Small intestine (tissue), 7 donors: Measurements from ENCODE around the gene XCL1. TPM values are rescaled to one million over a fixed set of nuclear protein-coding genes. Genes with fewer than 3 reads are reported as not detected.
"Not testable (repeated sequence)": the region's sequence is repeated elsewhere in the genome, so short reads cannot be mapped to it uniquely, and the experiment has no call there.

Experiments used
- DNase-seq, 2 donors: peaks; one replicate each; pipeline versions ENCODE4 v3.0.0 to v3.0.0-alpha.2; 2013
- FAIRE-seq: peaks from 2 replicates; lab custom pipeline; 2012; peaks lifted over from hg19 to GRCh38; lab: Jason Lieb, UNC
- H3K27ac ChIP-seq, 3 donors: one replicate each; pipeline ENCODE4 v1.5.1; 2013; ENCODE audit warnings: low read length in 2 of 3, mild to moderate bottlenecking in 2 of 3, control low read depth in 1 of 3, inconsistent platforms in 1 of 3, low read depth in 1 of 3, moderate library complexity in 1 of 3
- H3K27me3 ChIP-seq, 3 donors: one replicate each; pipeline ENCODE4 v1.6.1; 2013; ENCODE audit warnings: low read length in 3 of 3, inconsistent platforms in 1 of 3; ENCODE audit not compliant: control insufficient read depth in 3 of 3, insufficient read depth in 3 of 3
- H3K36me3 ChIP-seq, 3 donors: one replicate each; pipeline ENCODE4 v1.6.1; 2013; ENCODE audit warnings: low read length in 3 of 3, inconsistent platforms in 1 of 3, low read depth in 1 of 3, mild to moderate bottlenecking in 1 of 3, moderate library complexity in 1 of 3; ENCODE audit not compliant: control insufficient read depth in 3 of 3, insufficient read depth in 2 of 3
- H3K4me1 ChIP-seq, 3 donors: one replicate each; pipeline ENCODE4 v1.6.1; 2013; ENCODE audit warnings: low read length in 2 of 3, inconsistent platforms in 1 of 3, low read depth in 1 of 3, mild to moderate bottlenecking in 1 of 3, moderate library complexity in 1 of 3; ENCODE audit not compliant: control insufficient read depth in 3 of 3, insufficient read depth in 2 of 3
- H3K4me3 ChIP-seq, 3 donors: one replicate each; pipeline ENCODE4 v1.5.1; 2013; ENCODE audit warnings: low read length in 3 of 3, control low read depth in 1 of 3, inconsistent platforms in 1 of 3, low read depth in 1 of 3, mild to moderate bottlenecking in 1 of 3, moderate library complexity in 1 of 3
- H3K9me3 ChIP-seq, 2 donors: one replicate each; pipeline ENCODE4 v1.6.1; 2013; ENCODE audit warnings: low read depth in 1 of 2, low read length in 1 of 2; ENCODE audit not compliant: control insufficient read depth in 2 of 2, insufficient read depth in 1 of 2
- WGBS, 3 donors: extraction: QIAGEN DNeasy Blood & Tissue Kit; methylation state at CpG; one replicate each; pipeline ENCODE4 v1.1.7; 2013; 5-methylcytosine and 5-hydroxymethylcytosine counted together
- polyA plus RNA-seq, 4 donors: library from polyadenylated mRNA; stranded (reverse) in 3 of 4; unstranded in 1 of 4; fragments of 200-250 nt in 3 of 4; fragments of 120-200 nt in 1 of 4; gene quantifications; one replicate each; pipeline versions ENCODE4 v1.2.1 to v1.2.3, GENCODE V29; 2013
- donor health status: healthy with polysubstance abuse.
- donor health status: control.
- donor health status: control.
- donor health status: Bipolar disorder and iron deficiency.
- donor health status: healthy.

XCL1 gene
- polyA plus RNA-seq, 4 donors, result 0.21 to 1.3 (median 0.54) TPM; not detected in 1

DNA sequence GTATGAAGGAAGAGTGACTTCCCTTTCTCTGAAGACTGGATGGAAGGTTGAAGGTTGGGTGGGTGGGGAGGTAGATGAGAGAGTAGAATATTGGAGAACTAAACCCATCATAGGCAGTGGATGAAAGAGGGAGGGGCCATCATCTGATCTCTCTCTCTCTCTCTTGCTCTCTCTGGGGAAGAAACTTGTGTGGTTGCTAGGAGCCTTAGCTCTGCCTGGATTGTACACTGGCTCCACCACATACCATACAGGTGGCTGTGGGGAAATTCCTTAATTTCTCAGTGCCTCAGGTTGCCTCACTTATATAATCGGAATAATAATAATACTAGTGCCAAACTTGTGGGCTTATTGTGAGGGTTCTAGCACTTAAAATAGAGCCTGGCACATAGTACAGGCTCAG lies 9.5 kb downstream of the XCL1 start:
- H3K4me3 ChIP-seq, result no peak overlapping the region
- no peaks in the 10 kb centered on the region for H3K27me3 ChIP-seq
- FAIRE-seq, result no peak
- no peaks in the 10 kb centered on the region for H3K9me3 ChIP-seq
- no peak for DNase-seq
- no peaks in the 10 kb centered on the region for H3K36me3 ChIP-seq
- H3K27ac ChIP-seq, result no peak overlapping the region
- 63 to 100% (median 98%) methylated on average over 1 of the region's 1 CpG for WGBS, 3 donors
- no peaks in the 10 kb centered on the region for H3K4me1 ChIP-seq

DNA sequence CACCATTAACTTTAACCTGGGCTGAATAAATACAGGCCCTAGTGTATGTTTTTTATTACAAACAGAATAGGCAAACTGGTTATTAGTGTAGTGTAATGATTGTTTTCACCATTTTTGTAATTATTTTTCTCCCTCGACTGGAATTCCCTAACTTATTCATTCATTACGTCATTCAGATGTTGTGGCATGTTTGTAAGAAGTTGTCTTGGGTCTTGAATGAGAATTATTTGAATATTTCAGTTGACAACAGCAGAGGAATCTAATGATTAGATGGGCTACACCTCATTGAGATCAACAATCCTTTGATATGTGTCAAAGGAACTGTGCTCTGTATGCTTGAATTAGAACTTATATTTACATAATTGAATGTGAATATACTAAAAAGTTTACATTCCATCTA lies 12.8 kb downstream of the XCL1 start:
- no peaks in the 10 kb centered on the region for H3K4me1 ChIP-seq
- 78 to 92% (median 79%) methylated on average over 2 of the region's 2 CpGs for WGBS, 3 donors
- FAIRE-seq (no peak), DNase-seq (no peak)
- no peak overlapping the region for H3K27ac ChIP-seq
- H3K4me3 ChIP-seq, result no peak overlapping the region
- no peaks in the 10 kb centered on the region for H3K27me3 ChIP-seq
- no peaks in the 10 kb centered on the region for H3K9me3 ChIP-seq
- H3K36me3 ChIP-seq, result no peaks in the 10 kb centered on the region

DNA sequence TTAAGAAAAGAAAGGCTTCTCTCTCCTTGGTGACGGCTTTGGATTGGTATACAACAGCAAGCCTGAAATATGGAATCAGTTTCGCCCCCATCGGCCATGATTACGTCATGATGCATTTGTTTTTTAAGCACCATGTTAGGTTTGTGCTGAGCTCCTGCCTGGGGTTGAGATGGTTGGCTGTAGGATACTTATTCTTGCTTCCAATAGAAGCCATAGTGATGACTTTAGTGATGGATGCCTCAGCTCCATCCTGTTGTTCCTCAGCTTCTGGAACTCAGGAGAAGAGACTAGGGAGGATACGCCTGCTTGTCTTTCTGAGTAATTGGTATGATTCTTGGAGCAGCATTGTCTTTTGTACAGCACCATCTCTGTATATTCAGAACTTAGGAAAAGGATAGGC lies 14.7 kb downstream of the XCL1 start:
- FAIRE-seq (no peak), DNase-seq (no peak)
- Histone ChIP-seq H3K27ac (no peak overlapping the region), H3K9me3 (no peaks in the 10 kb centered on the region), H3K27me3 (no peaks in the 10 kb centered on the region), H3K4me3 (no peak overlapping the region), H3K4me1 (no peaks in the 10 kb centered on the region), H3K36me3 (no peaks in the 10 kb centered on the region)
- 93 to 98% (median 95%) methylated on average over 5 of the region's 5 CpGs for WGBS, 3 donors

DNA sequence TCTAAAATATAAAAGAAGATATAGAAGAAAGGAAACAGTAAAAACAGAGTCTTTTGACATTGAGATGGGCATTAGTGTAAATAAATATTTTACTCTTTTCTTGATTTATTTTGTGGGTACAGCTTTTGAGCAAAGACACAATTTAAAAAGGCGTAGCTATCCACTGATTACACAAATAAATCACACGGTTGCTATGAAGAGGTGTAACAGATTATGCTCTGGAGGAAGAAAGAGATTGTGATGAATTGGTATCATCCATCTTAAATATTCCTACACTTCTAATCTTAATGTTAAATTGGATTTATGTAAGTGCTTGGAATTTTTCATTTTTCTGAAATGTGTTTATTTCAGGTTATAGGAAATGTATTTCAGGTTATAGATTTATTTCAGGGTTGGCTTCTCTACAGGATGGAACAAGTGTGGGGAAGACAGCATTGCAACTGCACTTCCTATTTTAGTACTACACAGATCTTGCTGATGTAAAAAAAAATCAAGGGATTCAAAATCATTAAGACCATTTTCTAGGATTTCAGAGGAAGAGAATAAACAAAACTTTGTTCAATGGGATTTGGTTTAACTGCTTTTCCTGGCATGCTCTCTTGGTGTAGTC lies 15.3 kb downstream of the XCL1 start:
- Histone ChIP-seq H3K4me1 (no peaks in the 10 kb centered on the region), H3K27ac (no peak overlapping the region), H3K27me3 (no peaks in the 10 kb centered on the region), H3K4me3 (no peak overlapping the region), H3K36me3 (no peaks in the 10 kb centered on the region), H3K9me3 (no peaks in the 10 kb centered on the region)
- FAIRE-seq (no peak), DNase-seq (no peak)
- 36 to 56% (median 46%) methylated on average over 2 of the region's 2 CpGs for WGBS, 3 donors

DNA sequence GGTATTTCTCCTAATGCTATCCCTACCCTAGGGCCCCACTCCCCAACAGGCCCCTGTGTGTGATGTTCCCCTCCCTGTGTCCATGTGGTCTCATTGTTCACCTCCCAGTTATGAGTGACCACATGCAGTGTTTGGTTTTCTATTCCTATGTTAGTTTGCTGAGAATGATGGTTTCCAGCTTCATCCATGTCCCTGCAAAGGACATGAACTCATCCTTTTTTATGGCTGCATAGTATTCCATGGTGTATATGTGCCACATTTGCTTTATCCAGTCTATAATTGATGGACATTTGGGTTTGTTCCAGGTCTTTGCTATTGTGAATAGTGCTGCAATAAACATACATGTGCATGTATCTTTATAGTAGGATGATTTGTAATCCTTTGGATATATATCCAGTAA lies 19.0 kb downstream of the XCL1 start:
- not testable (repeated sequence) for H3K27ac ChIP-seq, H3K36me3 ChIP-seq, DNase-seq, H3K4me3 ChIP-seq, H3K9me3 ChIP-seq, FAIRE-seq, H3K27me3 ChIP-seq, H3K4me1 ChIP-seq

DNA sequence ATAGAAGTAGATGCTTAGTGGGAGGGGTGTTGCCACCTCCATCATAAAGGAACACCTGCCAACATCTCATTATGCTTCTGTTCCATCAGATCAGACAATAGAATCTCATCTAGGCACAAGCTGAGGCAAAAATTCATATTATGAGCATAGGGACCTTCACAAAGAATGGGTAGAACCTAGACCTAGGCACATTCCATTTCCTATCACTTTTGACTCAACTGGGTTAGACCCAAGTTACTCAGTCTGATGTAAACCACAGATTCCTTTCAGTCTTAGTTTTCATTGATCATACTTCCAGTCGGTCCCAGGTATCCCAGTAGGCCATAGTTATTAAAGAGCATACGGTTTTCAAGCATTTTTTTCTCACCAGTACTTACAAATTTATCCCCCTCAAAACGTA lies 21.7 kb downstream of the XCL1 start:
- 70 to 88% (median 85%) methylated on average over 3 of the region's 3 CpGs for WGBS, 3 donors
- no peak overlapping the region for H3K27ac ChIP-seq
- no peak overlapping the region for H3K4me3 ChIP-seq
- H3K36me3 ChIP-seq, result no peaks in the 10 kb centered on the region
- H3K4me1 ChIP-seq, result peaks cover 0 to 5% (median 0%) of the 10 kb centered on the region in 3 donors
- no peak for FAIRE-seq
- no peaks in the 10 kb centered on the region for H3K9me3 ChIP-seq
- no peak for DNase-seq
- no peaks in the 10 kb centered on the region for H3K27me3 ChIP-seq

DNA sequence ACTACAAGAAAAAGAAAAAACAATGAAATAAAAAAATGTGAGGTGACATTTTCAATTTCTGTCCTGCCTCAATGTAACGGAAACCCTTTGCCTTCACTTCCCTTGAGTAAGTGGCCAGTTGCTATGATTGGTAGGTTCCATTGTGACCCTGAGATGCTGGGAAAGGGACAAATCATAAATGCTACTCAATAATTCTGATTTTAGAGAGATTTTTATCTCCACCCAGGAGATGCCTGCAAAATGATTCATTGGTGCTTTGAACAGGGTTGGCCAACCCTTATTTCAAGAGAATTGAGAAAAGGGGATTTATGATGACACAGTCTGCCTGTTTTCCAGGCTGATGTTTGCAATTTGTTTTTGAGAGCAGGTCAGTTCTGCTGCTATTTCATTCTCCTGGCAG lies 22.5 kb downstream of the XCL1 start:
- no peak for DNase-seq
- 91 to 100% (median 93%) methylated on average over 1 of the region's 1 CpG for WGBS, 3 donors
- Histone ChIP-seq H3K4me3 (no peak overlapping the region), H3K36me3 (no peaks in the 10 kb centered on the region), H3K4me1 (peaks cover 0 to 5% (median 0%) of the 10 kb centered on the region in 3 donors), H3K27ac (no peak overlapping the region), H3K9me3 (no peaks in the 10 kb centered on the region), H3K27me3 (no peaks in the 10 kb centered on the region)
- no peak for FAIRE-seq

DNA sequence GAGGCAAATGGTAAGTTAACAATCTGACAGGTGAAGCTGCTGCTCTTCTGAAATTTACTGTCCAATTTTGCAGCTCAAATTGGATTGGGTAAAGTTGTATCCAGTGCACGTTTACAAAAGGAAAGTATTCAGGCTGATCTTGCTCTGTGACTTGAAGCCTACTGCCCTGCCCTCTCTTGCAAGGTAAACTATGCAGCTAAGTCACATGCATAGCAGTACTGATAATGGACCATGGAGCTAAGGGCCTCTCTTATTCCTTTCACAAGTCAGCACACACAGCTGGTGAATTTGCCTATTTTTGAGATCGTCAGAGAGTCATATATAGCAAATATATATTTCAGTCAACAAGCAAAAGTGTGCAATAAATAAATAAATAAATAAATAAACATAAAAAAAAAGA lies 23.2 kb downstream of the XCL1 start:
- FAIRE-seq, result no peak
- 27 to 43% (median 32%) methylated on average over 2 of the region's 2 CpGs for WGBS, 3 donors

DNA sequence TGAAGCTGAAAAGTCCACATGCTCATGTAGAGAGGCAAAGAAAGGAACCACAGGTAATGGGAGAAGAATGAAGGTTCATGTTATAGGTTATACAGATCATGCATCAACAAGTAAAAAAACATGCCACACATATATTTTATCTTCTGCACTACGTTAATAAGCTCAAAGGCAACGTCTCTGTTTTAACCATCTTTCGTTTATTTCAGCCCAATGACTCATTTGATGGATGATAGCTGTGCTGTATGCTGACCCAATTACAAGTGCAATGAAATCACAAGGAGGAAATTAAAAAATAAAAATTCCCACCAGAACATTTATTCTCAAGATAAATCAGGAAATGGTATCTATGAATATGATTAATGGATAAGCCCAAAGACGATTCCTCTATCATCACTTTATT lies 24.6 kb downstream of the XCL1 start:
- FAIRE-seq (no peak), DNase-seq (no peak)
- Histone ChIP-seq H3K27me3 (no peaks in the 10 kb centered on the region), H3K36me3 (no peaks in the 10 kb centered on the region), H3K4me1 (peaks cover 0 to 5% (median 0%) of the 10 kb centered on the region in 3 donors), H3K4me3 (no peak overlapping the region), H3K9me3 (no peaks in the 10 kb centered on the region), H3K27ac (no peak overlapping the region)
- 49 to 55% (median 55%) methylated on average over 4 of the region's 4 CpGs for WGBS, 3 donors

More for the DNA sequence above, 23.2 kb downstream of the XCL1 start:
- peak; percentile 35 to 70 for DNase-seq
- no peaks in the 10 kb centered on the region for H3K27me3 ChIP-seq
- peaks cover 0 to 5% (median 0%) of the 10 kb centered on the region in 3 donors for H3K4me1 ChIP-seq
- no peak overlapping the region for H3K4me3 ChIP-seq
- H3K36me3 ChIP-seq, result no peaks in the 10 kb centered on the region
- H3K27ac ChIP-seq, result peak overlapping the region in 1 of 3 donors; percentile 6
- H3K9me3 ChIP-seq, result no peaks in the 10 kb centered on the region
